A549 (cell line): ENCODE measurements around the gene DIAPH2.

Experiments
- CHD2 ChIP-seq: fragments of 150-350 bp; IDR thresholded peaks from 2 replicates; pipeline ENCODE4 v1.6.1; 2014; ENCODE audit warnings: low read length; ENCODE audit not compliant: partially characterized antibody
- HDAC2 ChIP-seq: fragments of 200-600 bp; sonication (generic); IDR thresholded peaks from 2 replicates; pipeline ENCODE4 v1.6.1; 2016
- MAZ ChIP-seq: fragments of 150-350 bp; IDR thresholded peaks from 2 replicates; pipeline ENCODE4 v1.6.1; 2014; ENCODE audit warnings: antibody characterized with exemption, low read depth, low read length, borderline replicate concordance
- POLR2A ChIP-seq: IDR thresholded peaks from 2 replicates; pipeline ENCODE4 v1.6.1; 2012; ENCODE audit warnings: mild to moderate bottlenecking, low read length
- POLR2AphosphoS2 ChIP-seq: conservative IDR thresholded peaks from 2 replicates; pipeline ENCODE4 v1.6.1; 2012; ENCODE audit warnings: low read length, improper control_type of control experiment, inconsistent platforms
- RAD21 ChIP-seq, 2 experiments: fragments of >200 bp in 1 of 2; sonication (Bioruptor Twin) in 1 of 2; formaldehyde crosslinking in 1 of 2; IDR thresholded peaks in 1 of 2; conservative IDR thresholded peaks in 1 of 2; 2 replicates in 1 of 2; 3 replicates in 1 of 2; pipeline ENCODE4 v1.6.1; 2012 to 2018; ENCODE audit warnings: inconsistent platforms in 1 of 2
- SMC3 ChIP-seq: fragments of >200 bp; sonication (Bioruptor Twin); formaldehyde crosslinking; IDR thresholded peaks from 3 replicates; pipeline ENCODE4 v1.6.1; 2018; ENCODE audit warnings: inconsistent platforms
- TF ChIP-seq, protein P1 (sequence below): fragments of 150-350 bp; IDR thresholded peaks from 2 replicates; pipeline ENCODE4 v1.6.1; 2014; ENCODE audit warnings: low read depth, mild to moderate bottlenecking, low read length
- TF ChIP-seq, protein P2 (sequence below): fragments of >200 bp; sonication (Bioruptor Twin); formaldehyde crosslinking; IDR thresholded peaks from 3 replicates; pipeline ENCODE4 v1.5.1; 2016

- TF ChIP-seq POLR2AphosphoS2 (no peak), MAZ (no peak), POLR2A (no peak), HDAC2 (no peak), RAD21 (conservative IDR thresholded peaks at IDR 0.05 in 1 of 2, IDR thresholded peaks at IDR 0.05 in 1 of 2) (no peak), CHD2 (no peak), SMC3 (no peak)
- TF ChIP-seq, protein P1, sequence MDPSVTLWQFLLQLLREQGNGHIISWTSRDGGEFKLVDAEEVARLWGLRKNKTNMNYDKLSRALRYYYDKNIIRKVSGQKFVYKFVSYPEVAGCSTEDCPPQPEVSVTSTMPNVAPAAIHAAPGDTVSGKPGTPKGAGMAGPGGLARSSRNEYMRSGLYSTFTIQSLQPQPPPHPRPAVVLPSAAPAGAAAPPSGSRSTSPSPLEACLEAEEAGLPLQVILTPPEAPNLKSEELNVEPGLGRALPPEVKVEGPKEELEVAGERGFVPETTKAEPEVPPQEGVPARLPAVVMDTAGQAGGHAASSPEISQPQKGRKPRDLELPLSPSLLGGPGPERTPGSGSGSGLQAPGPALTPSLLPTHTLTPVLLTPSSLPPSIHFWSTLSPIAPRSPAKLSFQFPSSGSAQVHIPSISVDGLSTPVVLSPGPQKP = no peak
- TF ChIP-seq, protein P2, sequence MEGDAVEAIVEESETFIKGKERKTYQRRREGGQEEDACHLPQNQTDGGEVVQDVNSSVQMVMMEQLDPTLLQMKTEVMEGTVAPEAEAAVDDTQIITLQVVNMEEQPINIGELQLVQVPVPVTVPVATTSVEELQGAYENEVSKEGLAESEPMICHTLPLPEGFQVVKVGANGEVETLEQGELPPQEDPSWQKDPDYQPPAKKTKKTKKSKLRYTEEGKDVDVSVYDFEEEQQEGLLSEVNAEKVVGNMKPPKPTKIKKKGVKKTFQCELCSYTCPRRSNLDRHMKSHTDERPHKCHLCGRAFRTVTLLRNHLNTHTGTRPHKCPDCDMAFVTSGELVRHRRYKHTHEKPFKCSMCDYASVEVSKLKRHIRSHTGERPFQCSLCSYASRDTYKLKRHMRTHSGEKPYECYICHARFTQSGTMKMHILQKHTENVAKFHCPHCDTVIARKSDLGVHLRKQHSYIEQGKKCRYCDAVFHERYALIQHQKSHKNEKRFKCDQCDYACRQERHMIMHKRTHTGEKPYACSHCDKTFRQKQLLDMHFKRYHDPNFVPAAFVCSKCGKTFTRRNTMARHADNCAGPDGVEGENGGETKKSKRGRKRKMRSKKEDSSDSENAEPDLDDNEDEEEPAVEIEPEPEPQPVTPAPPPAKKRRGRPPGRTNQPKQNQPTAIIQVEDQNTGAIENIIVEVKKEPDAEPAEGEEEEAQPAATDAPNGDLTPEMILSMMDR = no peak
Measured at GRCh38 chrX:97637289-97637688, 952.6 kb downstream of the DIAPH2 start.
